KOPT-K1 (cell line): ENCODE measurements around the gene RFC5.

Experiments
- H3K27ac ChIP-seq: fragments of 200-600 bp; sonication (generic); 2 replicates; pipeline ENCODE4 v1.5.1; 2016; ENCODE audit warnings: antibody characterized with exemption, mild to moderate bottlenecking, low read depth, low read length; ENCODE audit not compliant: poor library complexity, severe bottlenecking
- H3K36me3 ChIP-seq: fragments of 200-600 bp; sonication (generic); 2 replicates; pipeline ENCODE4 v1.5.1; 2017; ENCODE audit warnings: antibody characterized with exemption, mild to moderate bottlenecking, low read length, moderate library complexity; ENCODE audit not compliant: insufficient read depth
- H3K9me3 ChIP-seq: fragments of 200-600 bp; sonication (generic); 2 replicates; pipeline ENCODE4 v1.5.1; 2017; ENCODE audit warnings: antibody characterized with exemption, low read length, mild to moderate bottlenecking; ENCODE audit not compliant: insufficient read depth, poor library complexity, severe bottlenecking

Gene RFC5

GRCh38 chr12:118052324-118053070 is 36.0 kb downstream of the RFC5 start:
- no peak overlapping the region for H3K27ac ChIP-seq
- H3K36me3 ChIP-seq, result peaks cover 42% of the 10 kb centered on the region
- no peaks in the 10 kb centered on the region for H3K9me3 ChIP-seq

GRCh38 chr12:118053071-118053985 is 36.8 kb downstream of the RFC5 start:
- Histone ChIP-seq H3K36me3 (peaks cover 35% of the 10 kb centered on the region), H3K9me3 (no peaks in the 10 kb centered on the region), H3K27ac (no peak overlapping the region)

GRCh38 chr12:118055144-118055557 is 38.6 kb downstream of the RFC5 start:
- Histone ChIP-seq H3K27ac (no peak overlapping the region), H3K9me3 (no peaks in the 10 kb centered on the region), H3K36me3 (peaks cover 20% of the 10 kb centered on the region)

- Histone ChIP-seq H3K9me3 (no peaks in the 10 kb centered on the region), H3K27ac (no peak overlapping the region), H3K36me3 (peaks cover 12% of the 10 kb centered on the region)
These were observed 39.6 kb downstream of the RFC5 start for GRCh38 chr12:118055865-118056773.

- H3K9me3 ChIP-seq, result no peaks in the 10 kb centered on the region
- no peaks in the 10 kb centered on the region for H3K36me3 ChIP-seq
- H3K27ac ChIP-seq, result no peak overlapping the region
These were observed 41.7 kb downstream of the RFC5 start for GRCh38 chr12:118058227-118058626.

- Histone ChIP-seq H3K9me3 (no peaks in the 10 kb centered on the region), H3K27ac (no peak overlapping the region), H3K36me3 (no peaks in the 10 kb centered on the region)
These were observed 42.4 kb downstream of the RFC5 start for GRCh38 chr12:118058881-118059280.

GRCh38 chr12:118059341-118060191 is 43.1 kb downstream of the RFC5 start:
- no peaks in the 10 kb centered on the region for H3K36me3 ChIP-seq
- H3K27ac ChIP-seq, result no peak overlapping the region
- no peaks in the 10 kb centered on the region for H3K9me3 ChIP-seq

- H3K9me3 ChIP-seq, result no peaks in the 10 kb centered on the region
- H3K36me3 ChIP-seq, result no peaks in the 10 kb centered on the region
- peak overlapping the region; percentile 51 for H3K27ac ChIP-seq
These were observed 44.0 kb downstream of the RFC5 start for GRCh38 chr12:118060301-118061010.

- Histone ChIP-seq H3K27ac (peak within 1 kb of the TSS; percentile 88), H3K36me3 (no peaks in the 10 kb centered on the region), H3K9me3 (no peaks in the 10 kb centered on the region)
These were observed 44.7 kb downstream of the RFC5 start, which contains the start of gene WSB2 for GRCh38 chr12:118061011-118061872. WSB2 (minus strand) TSS chr12:118061179; CDS start chr12:118061048, 131 bp downstream.

- Histone ChIP-seq H3K27ac (peak overlapping the region; percentile 88), H3K36me3 (no peaks in the 10 kb centered on the region), H3K9me3 (no peaks in the 10 kb centered on the region)
These were observed 45.7 kb downstream of the RFC5 start for GRCh38 chr12:118061873-118062843.

- Histone ChIP-seq H3K36me3 (no peaks in the 10 kb centered on the region), H3K9me3 (no peaks in the 10 kb centered on the region), H3K27ac (no peak overlapping the region)
These were observed 47.3 kb downstream of the RFC5 start for GRCh38 chr12:118063576-118064391.
